H9 (cell line): ENCODE measurements around the gene COL4A4. TPM values are rescaled to one million over a fixed set of nuclear protein-coding genes. Genes with fewer than 3 reads are reported as not detected.

Experiments
- DNase-seq: peaks from one replicate; pipeline ENCODE4 v3.0.0-alpha.2; 2017
- H2AFZ ChIP-seq: one replicate; pipeline ENCODE4 v1.6.1; 2013; ENCODE audit warnings: mild to moderate bottlenecking, low read length, control low read depth, moderate library complexity
- H2AK5ac ChIP-seq: 2 replicates; pipeline ENCODE4 v1.6.1; 2013; ENCODE audit warnings: low read length, control low read depth, mixed read lengths; ENCODE audit not compliant: insufficient read length
- H2BK120ac ChIP-seq: one replicate; pipeline ENCODE4 v1.6.1; 2013; ENCODE audit warnings: low read depth, mild to moderate bottlenecking, low read length, control low read depth, inconsistent platforms; ENCODE audit not compliant: poor library complexity, severe bottlenecking
- H2BK12ac ChIP-seq: 2 replicates; pipeline ENCODE4 v1.6.1; 2013; ENCODE audit warnings: low read length, control low read depth, mixed read lengths, low read depth; ENCODE audit not compliant: insufficient read length
- H2BK15ac ChIP-seq: 2 replicates; pipeline ENCODE4 v1.6.1; 2013; ENCODE audit warnings: low read depth, low read length, control low read depth
- H2BK20ac ChIP-seq: one replicate; pipeline ENCODE4 v1.6.1; 2013; ENCODE audit warnings: low read depth, mild to moderate bottlenecking, low read length, control low read depth, inconsistent platforms; ENCODE audit not compliant: poor library complexity, severe bottlenecking
- H2BK5ac ChIP-seq: 2 replicates; pipeline ENCODE4 v1.6.1; 2013; ENCODE audit warnings: low read length, control low read depth, mixed read lengths; ENCODE audit not compliant: insufficient read length
- H3K14ac ChIP-seq: 2 replicates; pipeline ENCODE4 v1.6.1; 2013; ENCODE audit warnings: low read length, control low read depth; ENCODE audit not compliant: insufficient read depth
- H3K18ac ChIP-seq: 2 replicates; pipeline ENCODE4 v1.6.1; 2013; ENCODE audit warnings: low read depth, mild to moderate bottlenecking, mixed read lengths, low read length, control low read depth; ENCODE audit not compliant: insufficient read length
- H3K23ac ChIP-seq: 2 replicates; pipeline ENCODE4 v1.6.1; 2013; ENCODE audit warnings: low read length, control low read depth, mixed read lengths, low read depth; ENCODE audit not compliant: insufficient read length
- H3K23me2 ChIP-seq: 2 replicates; pipeline ENCODE4 v1.6.1; 2013; ENCODE audit warnings: low read depth, mild to moderate bottlenecking, mixed read lengths, low read length, control low read depth; ENCODE audit not compliant: insufficient read length, poor library complexity, severe bottlenecking
- H3K27ac ChIP-seq: 2 replicates; pipeline ENCODE4 v1.5.1; 2013; ENCODE audit warnings: low read length, control low read depth, mixed read lengths, low read depth; ENCODE audit not compliant: insufficient read length
- H3K27me3 ChIP-seq: 2 replicates; pipeline ENCODE4 v1.6.1; 2013; ENCODE audit warnings: low read length, control low read depth, inconsistent platforms; ENCODE audit not compliant: insufficient read depth
- H3K4ac ChIP-seq: 2 replicates; pipeline ENCODE4 v1.6.1; 2013; ENCODE audit warnings: low read depth, mild to moderate bottlenecking, control low read depth, inconsistent platforms, low read length, moderate library complexity
- H3K4me1 ChIP-seq: 2 replicates; pipeline ENCODE4 v1.6.1; 2013; ENCODE audit warnings: low read length, control low read depth, inconsistent platforms; ENCODE audit not compliant: insufficient read depth
- H3K4me2 ChIP-seq: 2 replicates; pipeline ENCODE4 v1.6.1; 2013; ENCODE audit warnings: low read length, control low read depth, mixed read lengths; ENCODE audit not compliant: insufficient read length, insufficient read depth
- H3K56ac ChIP-seq: 2 replicates; pipeline ENCODE4 v1.6.1; 2013; ENCODE audit warnings: low read depth, mild to moderate bottlenecking, mixed read lengths, low read length, control low read depth; ENCODE audit not compliant: insufficient read length
- H3K79me1 ChIP-seq: 2 replicates; pipeline ENCODE4 v1.6.1; 2013; ENCODE audit warnings: low read depth, mild to moderate bottlenecking, moderate library complexity, low read length, control low read depth, inconsistent platforms; ENCODE audit not compliant: insufficient read depth, poor library complexity, severe bottlenecking
- H3K79me2 ChIP-seq: 2 replicates; pipeline ENCODE4 v1.6.1; 2013; ENCODE audit warnings: low read length, control low read depth, inconsistent platforms; ENCODE audit not compliant: insufficient read depth
- H3K9ac ChIP-seq: 2 replicates; pipeline ENCODE4 v1.6.1; 2013; ENCODE audit warnings: low read length, control low read depth, mixed read lengths; ENCODE audit not compliant: insufficient read length; ENCODE audit errors: extremely low read depth
- H3K9me3 ChIP-seq: one replicate; pipeline ENCODE4 v1.6.1; 2013; ENCODE audit warnings: low read depth, low read length, inconsistent platforms; ENCODE audit not compliant: control insufficient read depth
- H3T11ph ChIP-seq: one replicate; pipeline ENCODE4 v1.6.1; 2013; ENCODE audit warnings: mild to moderate bottlenecking, low read length, control low read depth, inconsistent platforms
- H4K20me1 ChIP-seq: one replicate; pipeline ENCODE4 v1.6.1; 2013; ENCODE audit not compliant: control insufficient read depth, insufficient read length, insufficient read depth
- H4K5ac ChIP-seq: 2 replicates; pipeline ENCODE4 v1.6.1; 2013; ENCODE audit warnings: low read depth, mild to moderate bottlenecking, mixed read lengths, low read length, control low read depth; ENCODE audit not compliant: insufficient read length
- H4K8ac ChIP-seq: replicated peaks from 2 replicates; pipeline ENCODE4 v1.6.1; 2013; ENCODE audit warnings: low read length, control low read depth, mixed read lengths, low read depth; ENCODE audit not compliant: insufficient read length
- H4K91ac ChIP-seq: 2 replicates; pipeline ENCODE4 v1.6.1; 2013; ENCODE audit warnings: low read depth, mild to moderate bottlenecking, moderate library complexity, mixed read lengths, low read length, control low read depth; ENCODE audit not compliant: insufficient read length
- H3K27ac Mint-ChIP-seq, 3 experiments: 2 replicates in 2 of 3; 3 replicates in 1 of 3; pipeline ENCODE4 v1.8.0; 2020 to 2021; ENCODE audit warnings: mixed read lengths in 3 of 3, mild to moderate bottlenecking in 1 of 3, moderate library complexity in 1 of 3
- H3K27me3 Mint-ChIP-seq: 2 replicates; pipeline ENCODE4 v1.8.0; 2021; ENCODE audit warnings: low read depth, mild to moderate bottlenecking, moderate library complexity, mixed read lengths
- H3K36me3 Mint-ChIP-seq, 3 experiments: 2 replicates in 2 of 3; 3 replicates in 1 of 3; pipeline ENCODE4 v1.8.0; 2020 to 2021; ENCODE audit warnings: low read depth in 3 of 3, mixed read lengths in 3 of 3; ENCODE audit not compliant: insufficient read depth in 1 of 3
- H3K4me1 Mint-ChIP-seq, 2 experiments: 2 replicates each; pipeline ENCODE4 v1.8.0; 2020; ENCODE audit warnings: mixed read lengths in 2 of 2
- H3K4me3 Mint-ChIP-seq, 2 experiments: 2 replicates in 1 of 2; 3 replicates in 1 of 2; pipeline ENCODE4 v1.8.0; 2020 to 2021; ENCODE audit warnings: mild to moderate bottlenecking in 2 of 2, mixed read lengths in 2 of 2, moderate library complexity in 1 of 2
- H3K9me3 Mint-ChIP-seq, 2 experiments: 2 replicates in 1 of 2; 3 replicates in 1 of 2; pipeline ENCODE4 v1.8.0; 2020; ENCODE audit warnings: mild to moderate bottlenecking in 2 of 2, mixed read lengths in 2 of 2, moderate library complexity in 1 of 2
- WGBS: extraction: QIAGEN DNeasy Blood & Tissue Kit; methylation state at CpG from one replicate; pipeline ENCODE4 v1.1.7; 2013; ENCODE audit warnings: missing lambda C conversion rate, low lambda C conversion rate, mixed read lengths; ENCODE audit not compliant: insufficient read length; ENCODE audit errors: extremely low coverage; 5-methylcytosine and 5-hydroxymethylcytosine counted together
- total RNA-seq: library from RNA; stranded (reverse); gene quantifications from 2 replicates; pipeline ENCODE4 v1.2.1, GENCODE V29; 2021
- TF ChIP-seq, protein P1 (sequence below): fragments of 200-600 bp; sonication (generic); conservative IDR thresholded peaks from 3 replicates; pipeline ENCODE4 v1.8.0; 2021; ENCODE audit warnings: antibody characterized with exemption, mild to moderate bottlenecking

COL4A4 gene
- total RNA-seq, 1 experiment from 2014 or later, result 0.92 TPM

DNA sequence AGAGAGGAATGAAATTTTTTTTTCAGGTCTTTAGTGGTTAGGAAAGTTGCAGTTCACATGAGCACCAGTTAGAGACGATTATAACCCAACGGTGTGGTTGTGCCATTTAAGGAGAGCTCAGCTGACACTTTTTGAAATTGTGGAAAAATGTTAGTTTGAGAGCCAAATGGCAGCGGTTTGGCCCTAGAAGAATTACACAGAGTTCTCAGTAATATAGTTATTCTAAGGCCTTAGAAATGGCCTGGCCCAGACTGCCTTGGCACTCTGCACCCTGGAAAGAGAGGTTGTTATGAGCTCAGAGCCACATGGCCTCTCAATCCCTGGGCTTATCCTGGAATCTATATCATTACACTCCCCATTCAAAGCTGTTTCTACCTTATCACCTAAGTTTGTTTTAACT is 210.8 kb downstream of the COL4A4 start:
- no peak overlapping the region for H4K5ac ChIP-seq
- no CpG with 5 or more reads among the region's 3 CpGs for WGBS
- H3K4me1 Mint-ChIP-seq, result no peaks in the 10 kb centered on the region

More for the DNA sequence above, 210.8 kb downstream of the COL4A4 start:
- no peak for DNase-seq
- Mint-ChIP-seq H3K27me3 (no peaks in the 10 kb centered on the region; the same call in 1 of the 2 replicates), H3K36me3 (no peaks in the 10 kb centered on the region; a peak in 1 of 7 replicates), H3K9me3 (peaks cover 2 to 4% of the 10 kb centered on the region in 2 experiments; a peak in 3 of 5 replicates), H3K27ac (no peak overlapping the region), H3K4me3 (no peak overlapping the region)
- Histone ChIP-seq H3K27ac (no peak overlapping the region), H4K91ac (no peak overlapping the region), H3K56ac (no peak overlapping the region), H3K27me3 (no peaks in the 10 kb centered on the region), H3K18ac (no peak overlapping the region), H3T11ph (no peak overlapping the region), H2BK15ac (no peak overlapping the region), H4K8ac (no peak overlapping the region), H3K9me3 (no peaks in the 10 kb centered on the region), H3K4me2 (no peak overlapping the region), H3K14ac (no peak overlapping the region), H3K23ac (no peak overlapping the region), H3K23me2 (no peaks in the 10 kb centered on the region), H4K20me1 (no peaks in the 10 kb centered on the region), H3K79me1 (no peaks in the 10 kb centered on the region), H3K4me1 (no peaks in the 10 kb centered on the region; the same call in 1 of the 2 replicates), H2AFZ (no peak overlapping the region), H2AK5ac (no peak overlapping the region), H3K9ac (no peak overlapping the region), H3K4ac (no peak overlapping the region), H2BK5ac (no peak overlapping the region), H2BK120ac (no peak overlapping the region), H2BK12ac (no peak overlapping the region), H2BK20ac (no peak overlapping the region), H3K79me2 (no peaks in the 10 kb centered on the region; the same call in 1 of the 2 replicates)
- TF ChIP-seq, protein P1, sequence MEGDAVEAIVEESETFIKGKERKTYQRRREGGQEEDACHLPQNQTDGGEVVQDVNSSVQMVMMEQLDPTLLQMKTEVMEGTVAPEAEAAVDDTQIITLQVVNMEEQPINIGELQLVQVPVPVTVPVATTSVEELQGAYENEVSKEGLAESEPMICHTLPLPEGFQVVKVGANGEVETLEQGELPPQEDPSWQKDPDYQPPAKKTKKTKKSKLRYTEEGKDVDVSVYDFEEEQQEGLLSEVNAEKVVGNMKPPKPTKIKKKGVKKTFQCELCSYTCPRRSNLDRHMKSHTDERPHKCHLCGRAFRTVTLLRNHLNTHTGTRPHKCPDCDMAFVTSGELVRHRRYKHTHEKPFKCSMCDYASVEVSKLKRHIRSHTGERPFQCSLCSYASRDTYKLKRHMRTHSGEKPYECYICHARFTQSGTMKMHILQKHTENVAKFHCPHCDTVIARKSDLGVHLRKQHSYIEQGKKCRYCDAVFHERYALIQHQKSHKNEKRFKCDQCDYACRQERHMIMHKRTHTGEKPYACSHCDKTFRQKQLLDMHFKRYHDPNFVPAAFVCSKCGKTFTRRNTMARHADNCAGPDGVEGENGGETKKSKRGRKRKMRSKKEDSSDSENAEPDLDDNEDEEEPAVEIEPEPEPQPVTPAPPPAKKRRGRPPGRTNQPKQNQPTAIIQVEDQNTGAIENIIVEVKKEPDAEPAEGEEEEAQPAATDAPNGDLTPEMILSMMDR, result no peak

Other genes with a start within 250 kb of the COL4A4 start
- 0.15 and 0.64 TPM in 2 replicates for gene COL4A3, start 419 bp upstream of the COL4A4 start, total RNA-seq
- gene MFF, start 161.0 kb upstream of the COL4A4 start, total RNA-seq, result 83.3 and 88.1 TPM in 2 replicates
- not detected in 2 replicates for gene TM4SF20, start 215.1 kb upstream of the COL4A4 start, total RNA-seq
- gene SCYGR1, start 223.7 kb upstream of the COL4A4 start, total RNA-seq, result not detected in 2 replicates